Measurements from ENCODE around the gene SERPINH1. TPM values are rescaled to one million over a fixed set of nuclear protein-coding genes. Genes with fewer than 3 reads are reported as not detected.

SERPINH1 gene
- total and polyA plus RNA-seq, 2 of the 13 experiments (the other 11 are each of a cell fraction or from before 2014, with no cell fraction given) = 83.6 to 83.8 TPM

GRCh38 chr11:75562048-75562835 is at the start of gene SERPINH1 (continued):
- TF ChIP-seq, protein P1, sequence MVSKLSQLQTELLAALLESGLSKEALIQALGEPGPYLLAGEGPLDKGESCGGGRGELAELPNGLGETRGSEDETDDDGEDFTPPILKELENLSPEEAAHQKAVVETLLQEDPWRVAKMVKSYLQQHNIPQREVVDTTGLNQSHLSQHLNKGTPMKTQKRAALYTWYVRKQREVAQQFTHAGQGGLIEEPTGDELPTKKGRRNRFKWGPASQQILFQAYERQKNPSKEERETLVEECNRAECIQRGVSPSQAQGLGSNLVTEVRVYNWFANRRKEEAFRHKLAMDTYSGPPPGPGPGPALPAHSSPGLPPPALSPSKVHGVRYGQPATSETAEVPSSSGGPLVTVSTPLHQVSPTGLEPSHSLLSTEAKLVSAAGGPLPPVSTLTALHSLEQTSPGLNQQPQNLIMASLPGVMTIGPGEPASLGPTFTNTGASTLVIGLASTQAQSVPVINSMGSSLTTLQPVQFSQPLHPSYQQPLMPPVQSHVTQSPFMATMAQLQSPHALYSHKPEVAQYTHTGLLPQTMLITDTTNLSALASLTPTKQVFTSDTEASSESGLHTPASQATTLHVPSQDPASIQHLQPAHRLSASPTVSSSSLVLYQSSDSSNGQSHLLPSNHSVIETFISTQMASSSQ (IDR thresholded peaks at IDR 0.05; ENCODE audit: low read depth) = no peak
- TF ChIP-seq, protein P1 (CRISPR knock-in tag; IDR thresholded peaks at IDR 0.05; ENCODE audit: borderline replicate concordance) = no peak
- peak; percentile 24; the same call in 1 of the 2 replicates for TF ChIP-seq SRY (CRISPR knock-in tag; IDR thresholded peaks at IDR 0.05)
- TF ChIP-seq IKZF4 (CRISPR knock-in tag; IDR thresholded peaks at IDR 0.05; ENCODE audit: borderline replicate concordance, low read depth, not compliant biosample characterization) = no peak
- TF ChIP-seq ZNF572 (CRISPR knock-in tag; IDR thresholded peaks at IDR 0.05) = 0 out of 2 replicates have a peak, but pooled peaks have one; percentile 39
- no peak for TF ChIP-seq ZNF205 (CRISPR knock-in tag; IDR thresholded peaks at IDR 0.05)
- TF ChIP-seq ZNF567 (CRISPR knock-in tag; IDR thresholded peaks at IDR 0.05; ENCODE audit: borderline replicate concordance) = no peak
- no peak for TF ChIP-seq ZNF510 (CRISPR knock-in tag; IDR thresholded peaks at IDR 0.05; ENCODE audit: low read depth)
- no peak for TF ChIP-seq ISL2 (CRISPR knock-in tag; IDR thresholded peaks at IDR 0.05)
- no peak for TF ChIP-seq ZNF3 (CRISPR knock-in tag; IDR thresholded peaks at IDR 0.05)
- TF ChIP-seq ZNF781 (CRISPR knock-in tag; IDR thresholded peaks at IDR 0.05; ENCODE audit: borderline replicate concordance, not compliant biosample characterization) = peak; percentile 36

Measured in HepG2 (cell line).